ENCODE data around the gene NCS1.

Gene NCS1

GRCh38 chr9:130196643-130197042, 24.4 kb downstream of the NCS1 start (continued):
- TF ChIP-seq PBX3 (CRISPR knock-in tag; IDR thresholded peaks at IDR 0.05) (no peak), ZIC2 (tag by site-specific recombination; IDR thresholded peaks at IDR 0.05) (peak; percentile 74), TRIM28 (IDR thresholded peaks at IDR 0.05; ENCODE audit: borderline replicate concordance, low read length) (no peak), ZNF214 (tag by site-specific recombination; IDR thresholded peaks at IDR 0.05; ENCODE audit: borderline replicate concordance) (no peak)

- Histone ChIP-seq H3K36me3 (ENCODE audit: control insufficient read depth in 2 of 2, insufficient read depth in 1 of 2, low read length in 2 of 2) (no peaks in the 10 kb centered on the region), H3K4me1 (ENCODE audit: control insufficient read depth, insufficient read depth, low read length) (peaks cover 4% of the 10 kb centered on the region), H3K4me3 (ENCODE audit: low read depth, low read length) (no peak overlapping the region), H3K27ac (ENCODE audit: extremely low read depth, low read depth, low read length) (no peak overlapping the region), H3K9me3 (ENCODE audit: control insufficient read depth, insufficient read depth, low read depth, low read length) (no peaks in the 10 kb centered on the region)
- CTCF ChIA-PET, result interaction anchor here (0.7 to 2.2 kb wide), 4 partner anchors 11 to 90 kb away, joined by 3 to 9 read pairs (median 8); no protein-coding TSS in a partner anchor
- no peak for TF ChIP-seq ZNF433 (tag by site-specific recombination; IDR thresholded peaks at IDR 0.05; ENCODE audit: low read depth)
- no peak for TF ChIP-seq MZF1 (tag by site-specific recombination; IDR thresholded peaks at IDR 0.05; ENCODE audit: borderline replicate concordance)
- no peak for TF ChIP-seq ZSCAN23 (tag by site-specific recombination; IDR thresholded peaks at IDR 0.05)
- TF ChIP-seq ZNF18 (tag by site-specific recombination; IDR thresholded peaks at IDR 0.05), result no peak
- no peak for TF ChIP-seq ZNF561 (tag by site-specific recombination; IDR thresholded peaks at IDR 0.05; ENCODE audit: borderline replicate concordance)
- TF ChIP-seq ZNF148 (tag by site-specific recombination; IDR thresholded peaks at IDR 0.05; ENCODE audit: borderline replicate concordance), result no peak
- TF ChIP-seq ZNF629 (tag by site-specific recombination; IDR thresholded peaks at IDR 0.05), result no peak
- no peak for TF ChIP-seq ZNF169 (tag by site-specific recombination; IDR thresholded peaks at IDR 0.05)
- no peak for TF ChIP-seq ZNF266 (tag by site-specific recombination; IDR thresholded peaks at IDR 0.05; ENCODE audit: low read depth)
- no peak for TF ChIP-seq ZNF596 (tag by site-specific recombination; IDR thresholded peaks at IDR 0.05)
- TF ChIP-seq ZNF521 (tag by site-specific recombination; IDR thresholded peaks at IDR 0.05), result no peak
- TF ChIP-seq ZBTB10 (tag by site-specific recombination; IDR thresholded peaks at IDR 0.05), result no peak
- POLR2A ChIA-PET, result interaction anchor here (0.7 kb wide), 1 partner anchor 1057 kb away, joined by 8 read pairs; no protein-coding TSS in a partner anchor
Observed at GRCh38 chr9:130197386-130197785, 25.2 kb downstream of the NCS1 start.
